Neuronal stem cell (in vitro differentiated cells): ENCODE results near the gene DNAJC7.

Source experiments
- DNase-seq: peaks from one replicate; pipeline ENCODE4 v3.0.0-alpha.2; 2013; ENCODE audit warnings: low spot score
- H2AFZ ChIP-seq: one replicate; pipeline ENCODE4 v1.6.1; 2013; ENCODE audit warnings: mild to moderate bottlenecking, low read length, inconsistent platforms
- H2AK5ac ChIP-seq: 2 replicates; pipeline ENCODE4 v1.6.1; 2013; ENCODE audit warnings: low read depth, mild to moderate bottlenecking, inconsistent platforms, low read length, moderate library complexity, mixed read lengths
- H2BK120ac ChIP-seq: 2 replicates; pipeline ENCODE4 v1.6.1; 2013; ENCODE audit warnings: low read depth, mild to moderate bottlenecking, inconsistent platforms, low read length, moderate library complexity, mixed read lengths
- H2BK12ac ChIP-seq: one replicate; pipeline ENCODE4 v1.6.1; 2013; ENCODE audit warnings: low read length, inconsistent platforms
- H2BK15ac ChIP-seq: 2 replicates; pipeline ENCODE4 v1.6.1; 2013; ENCODE audit warnings: mild to moderate bottlenecking, low read length, inconsistent platforms, mixed read lengths
- H2BK5ac ChIP-seq: one replicate; pipeline ENCODE4 v1.6.1; 2013; ENCODE audit warnings: inconsistent platforms, mild to moderate bottlenecking, low read length, moderate library complexity
- H3K14ac ChIP-seq: one replicate; pipeline ENCODE4 v1.6.1; 2013; ENCODE audit warnings: low read length, inconsistent platforms
- H3K18ac ChIP-seq: 2 replicates; pipeline ENCODE4 v1.6.1; 2013; ENCODE audit warnings: low read length, inconsistent platforms
- H3K23ac ChIP-seq: 2 replicates; pipeline ENCODE4 v1.6.1; 2013; ENCODE audit warnings: low read depth, mild to moderate bottlenecking, mixed read lengths, low read length, inconsistent platforms; ENCODE audit not compliant: poor library complexity
- H3K27ac ChIP-seq: replicated peaks from 3 replicates; pipeline ENCODE4 v1.5.1; 2013; ENCODE audit warnings: low read length, inconsistent platforms
- H3K27me3 ChIP-seq, 3 experiments: 2 replicates each; pipeline ENCODE4 v1.6.1; 2013; ENCODE audit warnings: low read length in 3 of 3, mild to moderate bottlenecking in 2 of 3, inconsistent platforms in 1 of 3, low read depth in 1 of 3, mixed read lengths in 1 of 3, moderate library complexity in 1 of 3; ENCODE audit not compliant: control insufficient read depth in 3 of 3, insufficient read depth in 3 of 3
- H3K36me3 ChIP-seq, 2 donors: replicated peaks in 1 of 2; 2 replicates each; pipeline ENCODE4 v1.6.1; 2013; ENCODE audit warnings: low read length in 2 of 2; ENCODE audit not compliant: control insufficient read depth in 2 of 2, insufficient read depth in 2 of 2
- H3K4ac ChIP-seq: 2 replicates; pipeline ENCODE4 v1.6.1; 2013; ENCODE audit warnings: inconsistent platforms, mild to moderate bottlenecking, low read length, moderate library complexity
- H3K4me1 ChIP-seq, 2 donors: 1 replicate in 1 of 2; 2 replicates in 1 of 2; pipeline ENCODE4 v1.6.1; 2013; ENCODE audit warnings: low read length in 2 of 2, low read depth in 1 of 2; ENCODE audit not compliant: control insufficient read depth in 2 of 2, insufficient read depth in 1 of 2
- H3K4me2 ChIP-seq: one replicate; pipeline ENCODE4 v1.6.1; 2013; ENCODE audit warnings: mild to moderate bottlenecking, low read length, inconsistent platforms; ENCODE audit not compliant: insufficient read depth, poor library complexity, severe bottlenecking
- H3K4me3 ChIP-seq, 2 donors: 2 replicates each; pipeline ENCODE4 v1.5.1; 2013; ENCODE audit warnings: low read length in 2 of 2, mild to moderate bottlenecking in 2 of 2, inconsistent platforms in 1 of 2, moderate library complexity in 1 of 2
- H3K79me1 ChIP-seq: one replicate; pipeline ENCODE4 v1.6.1; 2013; ENCODE audit warnings: low read depth, mild to moderate bottlenecking, inconsistent platforms, low read length, moderate library complexity
- H3K9ac ChIP-seq: one replicate; pipeline ENCODE4 v1.6.1; 2013; ENCODE audit warnings: mild to moderate bottlenecking, low read depth, low read length, inconsistent platforms; ENCODE audit not compliant: poor library complexity
- H3K9me3 ChIP-seq, 2 donors: replicated peaks in 1 of 2; 2 replicates each; pipeline versions ENCODE3 to v1.6.1; 2013; ENCODE audit warnings: low read length in 2 of 2, mild to moderate bottlenecking in 2 of 2, inconsistent platforms in 1 of 2, low read depth in 1 of 2, mixed read lengths in 1 of 2, moderate library complexity in 1 of 2; ENCODE audit not compliant: control insufficient read depth in 2 of 2, insufficient read depth in 1 of 2
- H4K8ac ChIP-seq: one replicate; pipeline ENCODE4 v1.6.1; 2013; ENCODE audit warnings: low read depth, mild to moderate bottlenecking, inconsistent platforms, low read length, moderate library complexity
- H4K91ac ChIP-seq: one replicate; pipeline ENCODE4 v1.6.1; 2013; ENCODE audit warnings: low read length, low read depth, mild to moderate bottlenecking, inconsistent platforms; ENCODE audit not compliant: poor library complexity
- WGBS, 2 donors: extraction: QIAGEN DNeasy Blood & Tissue Kit; methylation state at CpG; one replicate each; pipeline ENCODE4 v1.1.7; 2013; ENCODE audit warnings: missing lambda C conversion rate in 2 of 2, mixed read lengths in 1 of 2; ENCODE audit not compliant: insufficient read length in 2 of 2, insufficient replicate concordance in 1 of 2; ENCODE audit errors: extremely low coverage in 2 of 2; 5-methylcytosine and 5-hydroxymethylcytosine counted together

Gene DNAJC7

DNA sequence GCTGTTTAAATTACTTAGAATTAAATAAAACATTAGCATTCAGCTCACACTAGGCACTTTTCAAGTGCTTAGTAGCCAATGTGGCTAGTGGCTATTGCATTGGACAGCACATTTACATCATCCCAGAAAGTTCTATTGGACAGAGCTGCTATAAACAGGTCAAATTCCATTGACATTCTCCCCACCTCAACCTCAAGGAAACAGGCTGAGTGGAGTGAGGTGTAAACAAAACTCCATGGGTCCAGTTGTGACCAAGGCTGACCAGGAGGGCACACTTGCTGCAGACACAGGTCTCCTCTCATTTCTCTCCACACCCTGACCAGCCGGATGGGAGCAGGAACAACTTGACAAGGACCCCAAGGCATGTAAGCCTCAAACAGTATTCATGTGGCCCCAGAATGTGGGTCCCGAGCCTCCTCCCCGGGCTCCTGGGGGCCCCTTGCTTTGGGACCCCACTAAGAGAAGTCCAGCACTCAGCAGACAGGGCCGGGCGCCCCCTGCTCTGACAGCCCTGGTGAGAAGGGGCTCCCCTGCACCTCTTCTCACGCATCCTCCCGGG lies 32.7 kb upstream of the DNAJC7 start:
- H3K27ac ChIP-seq, result no peak overlapping the region
- peak overlapping the region; percentile 26 for H2BK15ac ChIP-seq
- WGBS, 2 donors, result no CpG with 5 or more reads among the region's 7 CpGs
- no peaks in the 10 kb centered on the region for H3K9me3 ChIP-seq
- no peak overlapping the region for H3K23ac ChIP-seq
- H4K8ac ChIP-seq, result peak overlapping the region; percentile 75
- H2BK12ac ChIP-seq, result no peak overlapping the region
- peak overlapping the region; percentile 66 to 86 for H3K4me3 ChIP-seq
- no peak overlapping the region for H3K14ac ChIP-seq
- no peak overlapping the region for H2BK5ac ChIP-seq
- peak overlapping the region; percentile 100 for H2AFZ ChIP-seq
- H3K9ac ChIP-seq, result peak overlapping the region; percentile 74
- H3K4me1 ChIP-seq, result peaks cover 11 to 16% of the 10 kb centered on the region in 2 donors
- H3K18ac ChIP-seq, result peak overlapping the region; percentile 89
- peak overlapping the region; percentile 73 for H3K4me2 ChIP-seq
- no peak overlapping the region for H4K91ac ChIP-seq
- H3K27me3 ChIP-seq, result peaks cover 0 to 34% (median 27%) of the 10 kb centered on the region in 3 experiments
- no peaks in the 10 kb centered on the region for H3K36me3 ChIP-seq
- H2AK5ac ChIP-seq, result peak overlapping the region; percentile 73
- DNase-seq, result no peak
- H3K4ac ChIP-seq, result no peak overlapping the region
- peak overlapping the region; percentile 18 for H2BK120ac ChIP-seq
- H3K79me1 ChIP-seq, result peaks cover 2% of the 10 kb centered on the region

- H3K4ac ChIP-seq, result no peak overlapping the region
- H3K27me3 ChIP-seq, result peaks cover 0 to 16% (median 12%) of the 10 kb centered on the region in 3 experiments
- no peak overlapping the region for H2BK120ac ChIP-seq
- H3K9me3 ChIP-seq, result no peaks in the 10 kb centered on the region
- peaks cover 0 to 2% of the 10 kb centered on the region in 2 donors for H3K36me3 ChIP-seq
- no peak overlapping the region for H2BK12ac ChIP-seq
- peaks cover 5 to 9% of the 10 kb centered on the region in 2 donors for H3K4me1 ChIP-seq
- H3K23ac ChIP-seq, result no peak overlapping the region
- DNase-seq, result no peak
- no peaks in the 10 kb centered on the region for H3K79me1 ChIP-seq
- no peak overlapping the region for H3K27ac ChIP-seq
- H3K14ac ChIP-seq, result no peak overlapping the region
- H3K18ac ChIP-seq, result no peak overlapping the region
- H4K8ac ChIP-seq, result no peak overlapping the region
- no peak overlapping the region for H2AK5ac ChIP-seq
- WGBS, 2 donors, result no CpG with 5 or more reads among the region's 12 CpGs
- no peak overlapping the region for H2AFZ ChIP-seq
- H3K4me3 ChIP-seq, result no peak overlapping the region
- no peak overlapping the region for H3K4me2 ChIP-seq
- no peak overlapping the region for H2BK15ac ChIP-seq
- no peak overlapping the region for H2BK5ac ChIP-seq
- no peak overlapping the region for H4K91ac ChIP-seq
- no peak overlapping the region for H3K9ac ChIP-seq
Measured at GRCh38 chr17:42047343-42047742, 30.1 kb upstream of the DNAJC7 start.

- no CpG with 5 or more reads among the region's 1 CpG for WGBS, 2 donors
- Histone ChIP-seq H3K4me1 (peaks cover 5% of the 10 kb centered on the region in 2 donors), H3K4ac (no peak overlapping the region), H3K36me3 (peaks cover 0 to 2% of the 10 kb centered on the region in 2 donors), H2AK5ac (no peak overlapping the region), H2BK5ac (no peak overlapping the region), H4K8ac (no peak overlapping the region), H2BK12ac (no peak overlapping the region), H3K27ac (no peak overlapping the region), H3K9ac (peak overlapping the region; percentile 61), H3K14ac (no peak overlapping the region), H3K18ac (no peak overlapping the region), H4K91ac (no peak overlapping the region), H3K9me3 (no peaks in the 10 kb centered on the region), H3K23ac (no peak overlapping the region), H2AFZ (no peak overlapping the region), H3K4me2 (no peak overlapping the region), H2BK120ac (no peak overlapping the region), H3K4me3 (no peak overlapping the region), H3K79me1 (no peaks in the 10 kb centered on the region), H2BK15ac (no peak overlapping the region), H3K27me3 (peaks cover 0 to 6% (median under 1%) of the 10 kb centered on the region in 3 experiments)
- DNase-seq, result no peak
Measured at GRCh38 chr17:42045719-42046118, 28.5 kb upstream of the DNAJC7 start.

DNA sequence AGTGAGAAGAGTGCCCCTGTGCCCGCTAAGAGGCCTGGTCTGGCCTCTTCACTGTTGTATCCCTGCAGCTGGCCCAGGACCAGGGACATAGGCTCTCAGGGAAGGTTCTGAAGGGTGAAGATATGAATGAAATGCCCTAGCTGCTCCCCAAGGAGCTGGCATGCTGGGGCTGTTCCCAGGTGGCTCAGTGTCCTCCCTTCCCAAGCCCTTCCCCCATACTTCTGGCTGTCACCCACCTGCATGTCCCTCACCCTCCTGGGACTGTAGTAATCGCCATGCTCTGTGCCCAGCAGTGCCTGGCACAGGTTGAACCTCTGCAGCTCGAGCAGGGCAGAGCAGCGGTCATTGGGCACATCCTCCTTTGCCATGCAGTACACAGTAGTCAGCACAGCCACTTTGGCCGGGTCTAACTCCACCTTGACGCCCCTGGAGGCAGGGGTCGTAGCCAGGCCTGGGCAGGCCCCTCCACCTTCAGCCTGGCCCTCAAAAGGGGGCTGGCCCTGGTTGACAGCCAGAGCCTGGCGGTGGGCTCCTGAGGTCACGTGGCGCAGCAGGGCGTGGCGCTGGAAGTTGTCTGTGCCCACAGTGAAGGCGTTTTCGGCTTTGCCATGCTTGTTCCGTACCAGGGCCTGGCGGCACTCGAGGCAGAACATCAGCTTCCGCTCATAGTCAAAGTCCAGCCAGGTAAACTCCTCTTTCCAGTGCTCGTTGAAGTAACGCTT lies 25.5 kb upstream of the DNAJC7 start:
- Histone ChIP-seq H3K27me3 (no peaks in the 10 kb centered on the region), H4K91ac (no peak overlapping the region), H3K4me2 (no peak overlapping the region), H3K79me1 (no peaks in the 10 kb centered on the region), H3K23ac (no peak overlapping the region), H2AK5ac (no peak overlapping the region), H2AFZ (no peak overlapping the region), H3K4ac (no peak overlapping the region), H3K27ac (no peak overlapping the region), H2BK12ac (no peak overlapping the region), H3K9me3 (no peaks in the 10 kb centered on the region), H3K4me3 (peak overlapping the region in 1 of 2 donors; percentile 38), H3K4me1 (peaks cover 0 to 2% of the 10 kb centered on the region in 2 donors), H3K9ac (no peak overlapping the region), H3K36me3 (peaks cover 0 to 2% of the 10 kb centered on the region in 2 donors), H2BK15ac (no peak overlapping the region), H3K18ac (no peak overlapping the region), H2BK120ac (no peak overlapping the region), H2BK5ac (no peak overlapping the region), H3K14ac (no peak overlapping the region), H4K8ac (no peak overlapping the region)
- DNase-seq, result no peak
- WGBS, 2 donors, result no CpG with 5 or more reads among the region's 20 CpGs
